ENCODE measurements around the gene TMEM232.
"Not testable (repeated sequence)": the region's sequence is repeated elsewhere in the genome, so short reads cannot be mapped to it uniquely, and the experiment has no call there.

Gene TMEM232

GRCh38 chr5:110726249-110727024 lies at the start of gene TMEM232:
TMEM232 (minus strand) TSS chr5:110726671; CDS start chr5:110667352, 59,319 bp downstream.
- DNase-seq, result peak in 1 of 2 experiments; percentile 14

DNA sequence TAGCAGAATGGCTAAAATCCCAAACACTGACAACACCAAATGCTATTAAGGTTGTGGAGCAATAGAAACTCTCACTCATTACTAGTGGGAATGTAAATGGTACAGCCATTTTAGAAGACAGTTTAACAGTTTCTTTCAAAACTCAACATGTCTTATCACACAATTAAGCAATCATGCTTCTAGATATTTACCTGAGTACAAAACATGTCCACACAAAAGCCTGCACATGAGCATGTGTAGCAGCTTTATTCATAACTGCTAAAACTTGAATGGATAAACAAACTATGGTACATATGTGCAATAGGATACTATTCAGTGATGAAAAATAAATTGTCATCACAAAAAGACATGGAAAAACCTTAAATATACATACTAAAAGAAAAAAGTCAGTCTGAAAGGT lies 43.8 kb upstream of the TMEM232 start:
- no peak for DNase-seq

GRCh38 chr5:110769000-110769681 lies 42.7 kb upstream of the TMEM232 start:
- no peak for DNase-seq

DNA sequence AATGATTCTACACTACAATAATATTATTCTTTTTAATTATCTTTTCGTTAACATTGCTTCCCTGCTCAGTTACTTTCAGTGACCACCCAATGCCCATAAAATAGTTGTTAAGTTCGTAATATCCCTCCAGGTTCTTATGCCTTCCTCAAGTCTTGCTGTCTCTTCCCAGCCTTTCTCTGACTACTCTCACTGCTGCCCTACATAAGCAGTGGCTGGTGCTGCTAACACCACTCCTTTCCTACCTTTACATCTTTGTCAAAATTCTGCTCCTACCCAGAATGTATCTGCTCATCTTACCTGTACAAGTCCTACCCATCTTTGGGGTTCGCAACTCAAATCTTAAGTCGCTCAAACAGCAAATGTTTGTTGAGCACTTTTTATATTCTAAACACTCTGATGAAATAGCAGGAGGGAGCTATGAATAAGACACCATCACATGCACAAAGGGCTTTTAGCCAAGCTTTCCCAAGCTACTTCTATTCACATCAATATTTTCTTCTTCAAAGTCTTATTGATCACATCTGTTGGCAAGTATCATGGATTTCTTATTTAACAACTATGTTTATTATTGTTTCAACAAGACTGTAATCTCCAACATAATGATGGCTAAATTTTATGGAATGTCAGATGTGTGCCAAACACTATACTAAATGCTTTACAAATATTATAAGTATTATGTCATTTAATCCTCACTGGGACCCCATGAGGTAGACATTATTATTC lies 41.8 kb upstream of the TMEM232 start:
- DNase-seq, result no peak

DNA sequence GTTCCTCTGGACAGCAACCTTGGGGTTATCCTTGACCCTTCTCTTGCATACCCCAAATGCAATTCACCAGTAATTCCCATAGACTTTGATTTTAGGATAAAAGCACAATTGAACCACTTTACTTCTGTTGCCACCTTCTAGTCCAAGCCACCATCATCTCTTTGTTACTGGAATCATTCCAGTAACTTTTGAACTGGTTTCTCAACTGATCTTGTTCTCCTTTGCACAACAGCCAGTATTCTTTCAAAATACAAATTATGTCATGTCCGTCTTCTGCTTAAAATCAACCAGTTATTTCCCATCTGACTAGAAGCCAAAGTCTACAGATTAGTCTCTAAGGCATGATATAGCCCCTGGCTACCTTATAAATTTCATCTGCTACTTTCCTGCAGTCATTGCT lies 33.7 kb upstream of the TMEM232 start:
- no peak for DNase-seq

DNA sequence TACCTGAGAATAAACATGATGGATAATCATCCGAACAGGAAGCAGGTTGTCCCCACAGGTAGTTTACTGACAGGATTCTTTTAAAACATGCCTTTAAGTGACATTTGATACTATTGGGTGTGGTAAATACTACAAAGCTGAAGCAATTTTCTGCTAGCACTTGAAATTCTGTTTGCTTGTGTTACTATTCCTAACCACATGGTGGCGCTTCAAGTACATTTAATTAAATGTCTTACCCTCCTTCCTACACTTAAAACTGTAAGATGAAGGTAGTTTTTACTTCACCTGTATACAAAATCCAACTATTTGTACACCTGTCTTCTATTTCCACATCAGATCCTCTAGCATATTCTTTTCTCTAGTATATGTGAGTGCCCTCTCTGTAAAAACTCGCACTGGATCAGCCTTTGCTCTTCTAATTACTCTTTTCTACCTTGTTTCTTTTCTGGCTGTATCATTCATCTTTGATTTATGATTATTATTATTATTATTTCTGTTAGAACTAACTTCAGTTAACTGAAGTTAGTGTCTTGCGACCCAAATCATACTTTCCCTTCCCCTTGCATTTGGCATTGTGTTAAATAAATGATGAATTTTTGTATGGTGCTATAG lies 30.8 kb upstream of the TMEM232 start:
- no peak for DNase-seq

GRCh38 chr5:110754181-110754580 lies 27.7 kb upstream of the TMEM232 start:
- no peak for DNase-seq

- DNase-seq, result no peak
Measured at GRCh38 chr5:110753600-110753999, 27.1 kb upstream of the TMEM232 start.

DNA sequence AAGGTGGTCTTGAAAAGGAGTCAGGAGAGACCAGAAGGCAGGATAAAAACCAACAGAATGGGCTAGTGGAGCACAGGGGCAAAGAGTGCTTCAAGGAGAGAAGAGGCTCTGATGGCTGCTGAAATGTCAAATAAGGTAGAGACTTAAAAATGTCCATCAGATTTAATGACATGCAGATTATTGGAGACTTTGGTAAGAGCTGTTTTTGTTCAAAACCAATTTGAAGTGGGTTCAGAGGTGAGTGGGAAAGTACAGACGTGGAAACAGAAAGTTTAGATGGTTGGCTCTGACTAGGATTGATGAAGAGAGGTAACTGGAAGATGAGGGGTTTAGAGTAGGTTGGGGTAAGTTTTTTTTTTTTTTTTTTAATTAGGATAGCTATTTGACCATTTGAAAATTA lies 26.5 kb upstream of the TMEM232 start:
- no peak for DNase-seq

DNA sequence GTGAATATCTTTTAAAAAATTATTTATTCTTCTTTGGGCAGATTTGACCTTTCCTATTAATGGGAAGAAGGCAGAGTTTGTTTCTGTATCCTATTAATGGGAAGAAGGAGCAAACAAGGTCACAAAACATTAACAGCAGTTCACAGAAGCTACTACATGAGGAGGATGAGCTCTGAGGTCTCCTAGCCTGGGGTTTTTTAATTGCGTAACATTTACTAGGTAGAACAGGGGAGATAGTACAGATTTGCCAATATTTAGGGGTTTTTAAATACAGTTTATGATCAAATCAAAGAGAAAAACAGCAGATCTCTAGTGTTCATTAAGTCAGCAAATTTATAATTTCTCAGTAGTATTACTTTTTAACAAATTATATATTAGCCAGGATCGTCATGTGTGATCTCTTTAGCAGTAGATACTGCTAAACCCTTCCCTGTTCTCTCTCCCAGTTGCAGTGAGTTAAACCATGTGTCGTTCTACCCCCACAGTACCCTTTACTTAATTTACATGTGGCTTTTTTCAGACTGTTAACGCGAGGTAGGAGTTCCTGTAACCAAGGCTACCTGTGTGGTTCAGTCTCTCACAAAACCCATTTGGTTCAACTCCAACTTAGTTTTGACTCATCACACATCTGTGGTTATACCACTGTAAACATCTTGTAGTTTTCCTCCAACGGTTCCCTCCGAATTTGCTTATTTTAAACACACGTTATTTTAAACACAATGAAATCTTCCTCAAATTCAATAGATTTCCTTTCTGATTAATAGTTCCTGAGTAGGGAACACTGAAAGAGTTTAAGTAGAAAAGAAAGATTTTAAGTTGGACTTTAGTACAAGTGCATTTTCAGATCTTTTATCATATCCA lies 25.7 kb upstream of the TMEM232 start:
- DNase-seq, result no peak

- peak; percentile 11 to 71 for DNase-seq
Measured at GRCh38 chr5:110738812-110739651, 12.6 kb upstream of the TMEM232 start, which contains the start of gene SLC25A46. SLC25A46 (plus strand) TSS chr5:110739007; CDS start chr5:110739120, 113 bp downstream.

- DNase-seq, result no peak
Measured at GRCh38 chr5:110738503-110738811, 12.0 kb upstream of the TMEM232 start.

- no peak for DNase-seq
Measured at GRCh38 chr5:110736753-110737152, 10.3 kb upstream of the TMEM232 start.

DNA sequence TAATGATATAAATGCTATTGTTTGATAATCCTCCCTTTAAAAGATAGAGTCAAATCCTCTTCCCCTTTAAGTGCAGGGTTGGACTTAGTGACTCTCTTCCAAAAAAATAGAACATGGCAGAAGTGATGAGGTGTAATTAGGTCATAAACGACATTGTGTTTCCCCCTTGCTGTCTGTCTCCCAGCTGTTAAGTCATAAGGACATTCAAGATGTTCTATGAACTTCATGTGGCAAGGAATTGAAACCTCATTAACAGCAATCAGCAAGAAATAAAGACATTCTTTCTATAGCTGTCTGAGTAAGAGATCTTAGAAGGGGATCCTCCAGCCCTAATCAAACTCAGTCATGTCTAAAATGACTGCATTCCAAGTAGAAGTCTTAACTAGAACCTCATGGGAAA lies 9.1 kb upstream of the TMEM232 start:
- no peak for DNase-seq

GRCh38 chr5:110734101-110734500 lies 7.6 kb upstream of the TMEM232 start:
- peak in 1 of 2 experiments; percentile 7 for DNase-seq

DNA sequence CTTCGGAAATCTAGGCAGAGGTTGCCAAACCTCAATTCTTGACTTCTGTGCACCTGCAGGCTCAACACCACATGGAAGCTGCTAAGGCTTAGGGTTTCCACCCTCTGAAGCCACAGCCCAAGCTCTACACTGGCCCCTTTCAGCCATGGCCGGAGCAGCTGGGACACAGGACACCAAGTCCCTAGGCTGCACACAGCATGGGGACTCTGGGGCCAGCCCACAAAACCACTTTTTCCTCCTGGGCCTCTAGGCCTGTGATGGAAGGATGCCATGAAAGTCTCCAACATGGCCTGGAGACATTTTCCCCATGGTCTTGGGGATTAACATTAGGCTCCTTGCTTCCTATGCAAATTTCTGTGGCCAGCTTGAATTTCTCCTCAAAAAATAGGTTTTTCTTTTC lies 5.0 kb upstream of the TMEM232 start:
- not testable (repeated sequence) for DNase-seq

DNA sequence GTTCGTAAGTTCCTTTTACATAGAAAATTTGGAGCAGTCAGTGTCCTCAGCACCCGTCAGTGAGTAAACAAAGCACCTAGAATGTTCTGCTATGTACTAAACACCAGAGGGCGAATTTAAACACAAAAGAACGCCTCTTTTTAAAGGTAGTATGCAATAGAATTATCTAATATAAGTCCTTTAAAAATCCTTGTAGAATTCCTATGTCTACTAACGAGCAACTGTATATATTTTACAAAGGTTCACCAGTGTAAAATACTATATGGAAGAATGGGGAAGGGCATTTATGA lies 499 bp upstream of the TMEM232 start:
- no peak for DNase-seq

GRCh38 chr5:110718311-110718710 lies 8.2 kb downstream of the TMEM232 start:
- no peak for DNase-seq

- no peak for DNase-seq
Measured at GRCh38 chr5:110716247-110717245, 9.9 kb downstream of the TMEM232 start.

- DNase-seq, result no peak
Measured at GRCh38 chr5:110707260-110707844, 19.1 kb downstream of the TMEM232 start.
